Muscle of leg (tissue), 11 donors: ENCODE results near the gene CHST13. TPM values are rescaled to one million over a fixed set of nuclear protein-coding genes. Genes with fewer than 3 reads are reported as not detected.

Experiments
- DNase-seq: peaks from one replicate; pipeline ENCODE4 v3.0.0; 2013
- H3K27ac ChIP-seq: one replicate; pipeline ENCODE4 v1.5.1; 2013; ENCODE audit warnings: mild to moderate bottlenecking, low read length, control low read depth
- H3K27me3 ChIP-seq: one replicate; pipeline ENCODE4 v1.6.1; 2013; ENCODE audit warnings: low read length; ENCODE audit not compliant: control insufficient read depth, insufficient read depth
- H3K36me3 ChIP-seq: one replicate; pipeline ENCODE4 v1.6.1; 2013; ENCODE audit warnings: low read length; ENCODE audit not compliant: control insufficient read depth, insufficient read depth
- H3K4me1 ChIP-seq: one replicate; pipeline ENCODE4 v1.6.1; 2013; ENCODE audit warnings: low read length; ENCODE audit not compliant: control insufficient read depth, insufficient read depth
- H3K4me3 ChIP-seq: one replicate; pipeline ENCODE4 v1.5.1; 2013; ENCODE audit warnings: low read length, control low read depth
- H3K9me3 ChIP-seq: replicated peaks from 2 replicates; pipeline ENCODE4 v1.6.1; 2013; ENCODE audit warnings: low read depth, low read length; ENCODE audit not compliant: control insufficient read depth
- WGBS: methylation state at CpG from one replicate; pipeline ENCODE4 v1.1.5; 2013; ENCODE audit warnings: missing lambda C conversion rate; ENCODE audit not compliant: insufficient coverage; 5-methylcytosine and 5-hydroxymethylcytosine counted together
- polyA plus RNA-seq, 8 donors: library from polyadenylated mRNA; unstranded; fragments of 120-200 nt; gene quantifications; one replicate each; pipeline versions ENCODE4 v1.2.1 to v1.2.3, GENCODE V29; 2013; ENCODE audit warnings: inconsistent platforms in 1 of 8, low replicate concordance in 1 of 8; ENCODE audit not compliant: insufficient read length in 8 of 8, insufficient read depth in 1 of 8
- total RNA-seq: library from RNA; stranded (reverse); fragments of 120-200 nt; gene quantifications from one replicate; pipeline ENCODE4 v1.2.4, GENCODE V29; 2013

Gene CHST13
- total and polyA plus RNA-seq, 9 donors, result 0.10 to 2.4 (median 0.23) TPM; not detected in 1

- H3K4me1 ChIP-seq, result peaks cover 2% of the 10 kb centered on the region
- H3K36me3 ChIP-seq, result no peaks in the 10 kb centered on the region
- peaks cover 5% of the 10 kb centered on the region for H3K27me3 ChIP-seq
- DNase-seq, result no peak
- no peaks in the 10 kb centered on the region for H3K9me3 ChIP-seq
- H3K4me3 ChIP-seq, result no peak overlapping the region
- WGBS, result 76% methylated on average over 2 of the region's 6 CpGs
- no peak overlapping the region for H3K27ac ChIP-seq
Observed at GRCh38 chr3:126516152-126516935, 7.6 kb upstream of the CHST13 start.

- Histone ChIP-seq H3K4me1 (peaks cover 2% of the 10 kb centered on the region), H3K4me3 (no peak overlapping the region), H3K9me3 (no peaks in the 10 kb centered on the region), H3K36me3 (no peaks in the 10 kb centered on the region), H3K27me3 (peaks cover 5% of the 10 kb centered on the region), H3K27ac (no peak overlapping the region)
- 79% methylated on average over 4 of the region's 9 CpGs for WGBS
- DNase-seq, result no peak
Observed at GRCh38 chr3:126516936-126517290, 7.0 kb upstream of the CHST13 start.

- no peak for DNase-seq
- Histone ChIP-seq H3K4me1 (no peaks in the 10 kb centered on the region), H3K27ac (no peak within 1 kb of the TSS), H3K9me3 (no peaks in the 10 kb centered on the region), H3K4me3 (no peak within 1 kb of the TSS), H3K36me3 (no peaks in the 10 kb centered on the region), H3K27me3 (peaks cover 6% of the 10 kb centered on the region)
- WGBS, result 87% methylated on average over 12 of the region's 16 CpGs
Observed at GRCh38 chr3:126517291-126517951, 6.5 kb upstream of the CHST13 start, which contains the start of gene UROC1. Gene UROC1, minus strand, starts transcription at chr3:126517773. Its CDS starts 54 bp downstream, at chr3:126517719.

GRCh38 chr3:126517986-126518778 lies 5.8 kb upstream of the CHST13 start:
- Histone ChIP-seq H3K36me3 (no peaks in the 10 kb centered on the region), H3K4me1 (no peaks in the 10 kb centered on the region), H3K4me3 (no peak overlapping the region), H3K9me3 (no peaks in the 10 kb centered on the region), H3K27me3 (peaks cover 12% of the 10 kb centered on the region), H3K27ac (no peak overlapping the region)
- DNase-seq, result no peak
- WGBS, result 80% methylated on average over 11 of the region's 15 CpGs

- H3K36me3 ChIP-seq, result no peaks in the 10 kb centered on the region
- WGBS, result 13% methylated on average over 2 of the region's 4 CpGs
- H3K9me3 ChIP-seq, result no peaks in the 10 kb centered on the region
- H3K4me3 ChIP-seq, result no peak overlapping the region
- H3K27ac ChIP-seq, result no peak overlapping the region
- peaks cover 4% of the 10 kb centered on the region for H3K4me1 ChIP-seq
- H3K27me3 ChIP-seq, result peaks cover 18% of the 10 kb centered on the region
- DNase-seq, result no peak
Observed at GRCh38 chr3:126518779-126519177, 5.2 kb upstream of the CHST13 start.

GRCh38 chr3:126519506-126520455 lies 4.2 kb upstream of the CHST13 start:
- Histone ChIP-seq H3K9me3 (no peaks in the 10 kb centered on the region), H3K27me3 (peaks cover 24% of the 10 kb centered on the region), H3K27ac (no peak overlapping the region), H3K36me3 (no peaks in the 10 kb centered on the region), H3K4me1 (peaks cover 11% of the 10 kb centered on the region), H3K4me3 (no peak overlapping the region)
- no peak for DNase-seq
- WGBS, result 85% methylated on average over 6 of the region's 10 CpGs

- Histone ChIP-seq H3K9me3 (no peaks in the 10 kb centered on the region), H3K4me3 (no peak overlapping the region), H3K27ac (no peak overlapping the region), H3K4me1 (peaks cover 11% of the 10 kb centered on the region), H3K27me3 (peaks cover 32% of the 10 kb centered on the region), H3K36me3 (no peaks in the 10 kb centered on the region)
- no peak for DNase-seq
- 66% methylated on average over 11 of the region's 11 CpGs for WGBS
Observed at GRCh38 chr3:126521122-126521891, 2.6 kb upstream of the CHST13 start.

GRCh38 chr3:126522363-126522788 lies 1.6 kb upstream of the CHST13 start:
- peak; percentile 65 for DNase-seq
- H3K4me1 ChIP-seq, result peaks cover 11% of the 10 kb centered on the region
- no peaks in the 10 kb centered on the region for H3K36me3 ChIP-seq
- no peaks in the 10 kb centered on the region for H3K9me3 ChIP-seq
- no peak overlapping the region for H3K27ac ChIP-seq
- no peak overlapping the region for H3K4me3 ChIP-seq
- H3K27me3 ChIP-seq, result peaks cover 32% of the 10 kb centered on the region
- 0% methylated on average over 6 of the region's 6 CpGs for WGBS

GRCh38 chr3:126524429-126524988 lies 554 bp downstream of the CHST13 start:
- H3K27ac ChIP-seq, result no peak overlapping the region

More at GRCh38 chr3:126524429-126524988, 554 bp downstream of the CHST13 start:
- peaks cover 11% of the 10 kb centered on the region for H3K4me1 ChIP-seq
- WGBS, result 1% methylated on average over 13 of the region's 31 CpGs
- H3K36me3 ChIP-seq, result no peaks in the 10 kb centered on the region
- no peaks in the 10 kb centered on the region for H3K9me3 ChIP-seq
- peaks cover 33% of the 10 kb centered on the region for H3K27me3 ChIP-seq
- no peak for DNase-seq
- H3K4me3 ChIP-seq, result peak overlapping the region; percentile 33
